Amniotic epithelial cell (primary cell): Measurements from ENCODE around the gene PCDHA2.
A peak's percentile ranks its signal among the peaks of the same experiment; 100 is the strongest.
"Not testable (repeated sequence)": the region's sequence is repeated elsewhere in the genome, so short reads cannot be mapped to it uniquely, and the experiment has no call there.

ENCODE experiments used
- DNase-seq: peaks from one replicate; pipeline ENCODE4 v3.0.0-alpha.2; 2010; ENCODE audit warnings: low read depth

PCDHA2 gene

GRCh38 chr5:140821375-140822280 is 27.0 kb downstream of the PCDHA2 start, which contains the start of gene PCDHA5:
TSS of gene PCDHA5 (plus strand) at chr5:140821613.
- no peak for DNase-seq

GRCh38 chr5:140822281-140822629 is 27.6 kb downstream of the PCDHA2 start:
- no peak for DNase-seq

- DNase-seq: not testable (repeated sequence)
Observed at GRCh38 chr5:140822969-140823368, 28.3 kb downstream of the PCDHA2 start.

GRCh38 chr5:140823475-140823874 is 28.8 kb downstream of the PCDHA2 start:
- DNase-seq: no peak

GRCh38 chr5:140827704-140828361 is 33.2 kb downstream of the PCDHA2 start, which contains the start of gene PCDHA6:
TSS of gene PCDHA6 (plus strand) at chr5:140827960. CDS start at chr5:140828092, 132 bp downstream.
- DNase-seq: no peak

- DNase-seq: no peak
Observed at GRCh38 chr5:140828362-140828737, 33.7 kb downstream of the PCDHA2 start.

- DNase-seq: not testable (repeated sequence)
Observed at GRCh38 chr5:140829511-140830501, 35.2 kb downstream of the PCDHA2 start.

GRCh38 chr5:140833993-140834392 is 39.3 kb downstream of the PCDHA2 start, which contains the start of gene PCDHA7:
TSS of gene PCDHA7 (plus strand) at chr5:140834269. CDS start at chr5:140834384, 115 bp downstream.
- DNase-seq: peak; percentile 0

GRCh38 chr5:140834439-140835008 is 39.9 kb downstream of the PCDHA2 start:
- not testable (repeated sequence) for DNase-seq

GRCh38 chr5:140835622-140836510 is 41.2 kb downstream of the PCDHA2 start:
- DNase-seq: no peak

GRCh38 chr5:140840978-140841962 is 46.6 kb downstream of the PCDHA2 start, which contains the start of gene PCDHA8:
TSS of gene PCDHA8 (plus strand) at chr5:140841187. CDS start at chr5:140841322, 135 bp downstream.
- no peak for DNase-seq

- no peak for DNase-seq
Observed at GRCh38 chr5:140842798-140843733, 48.4 kb downstream of the PCDHA2 start.
